NCI-H2107 (cell line): ENCODE results near the gene FKBP3.
A peak's percentile ranks its signal among the peaks of the same experiment; 100 is the strongest.
"Not testable (repeated sequence)": the region's sequence is repeated elsewhere in the genome, so short reads cannot be mapped to it uniquely, and the experiment has no call there.

Experiments used
- DNase-seq: peaks from one replicate; lab custom pipeline; 2025; lab: John Stamatoyannopoulos, UW

The FKBP3 gene

GRCh38 chr14:45112896-45113781 lies 21.1 kb downstream of the FKBP3 start:
- no peak for DNase-seq

GRCh38 chr14:45104561-45104960 lies 29.7 kb downstream of the FKBP3 start:
- DNase-seq, result no peak

- no peak for DNase-seq
Measured at GRCh38 chr14:45103806-45104205, 30.5 kb downstream of the FKBP3 start.

- no peak for DNase-seq
Measured at GRCh38 chr14:45096218-45096617, 38.1 kb downstream of the FKBP3 start.

GRCh38 chr14:45095143-45095542 lies 39.1 kb downstream of the FKBP3 start:
- DNase-seq, result no peak

- no peak for DNase-seq
Measured at GRCh38 chr14:45094275-45094674, 40.0 kb downstream of the FKBP3 start.

GRCh38 chr14:45091710-45092109 lies 42.6 kb downstream of the FKBP3 start:
- no peak for DNase-seq

- no peak for DNase-seq
Measured at GRCh38 chr14:45089813-45090212, 44.5 kb downstream of the FKBP3 start.

GRCh38 chr14:45084946-45085346 lies 49.3 kb downstream of the FKBP3 start:
- no peak for DNase-seq

- peak; percentile 98 for DNase-seq
Measured at GRCh38 chr14:45083976-45084722, 50.1 kb downstream of the FKBP3 start, which contains the start of gene PRPF39. TSS of gene PRPF39 (plus strand) at chr14:45084116. CDS start at chr14:45095240, 11,124 bp downstream.

- no peak for DNase-seq
Measured at GRCh38 chr14:45083617-45083975, 50.7 kb downstream of the FKBP3 start.

- DNase-seq, result no peak
Measured at GRCh38 chr14:45082420-45082819, 51.9 kb downstream of the FKBP3 start.

- not testable (repeated sequence) for DNase-seq
Measured at GRCh38 chr14:45081096-45081495, 53.2 kb downstream of the FKBP3 start.

GRCh38 chr14:45080416-45080968 lies 53.8 kb downstream of the FKBP3 start:
- not testable (repeated sequence) for DNase-seq

GRCh38 chr14:45078323-45078722 lies 56.0 kb downstream of the FKBP3 start:
- no peak for DNase-seq

GRCh38 chr14:45073231-45073879 lies 60.9 kb downstream of the FKBP3 start:
- DNase-seq, result no peak

GRCh38 chr14:45072126-45072525 lies 62.2 kb downstream of the FKBP3 start:
- DNase-seq, result no peak

- DNase-seq, result no peak
Measured at GRCh38 chr14:45070215-45070614, 64.1 kb downstream of the FKBP3 start.

GRCh38 chr14:45068396-45068795 lies 65.9 kb downstream of the FKBP3 start:
- DNase-seq, result no peak

- DNase-seq, result no peak
Measured at GRCh38 chr14:45066667-45067066, 67.6 kb downstream of the FKBP3 start.

- no peak for DNase-seq
Measured at GRCh38 chr14:45065956-45066355, 68.3 kb downstream of the FKBP3 start.
